Measurements from ENCODE around the gene NLRC3.

DNA sequence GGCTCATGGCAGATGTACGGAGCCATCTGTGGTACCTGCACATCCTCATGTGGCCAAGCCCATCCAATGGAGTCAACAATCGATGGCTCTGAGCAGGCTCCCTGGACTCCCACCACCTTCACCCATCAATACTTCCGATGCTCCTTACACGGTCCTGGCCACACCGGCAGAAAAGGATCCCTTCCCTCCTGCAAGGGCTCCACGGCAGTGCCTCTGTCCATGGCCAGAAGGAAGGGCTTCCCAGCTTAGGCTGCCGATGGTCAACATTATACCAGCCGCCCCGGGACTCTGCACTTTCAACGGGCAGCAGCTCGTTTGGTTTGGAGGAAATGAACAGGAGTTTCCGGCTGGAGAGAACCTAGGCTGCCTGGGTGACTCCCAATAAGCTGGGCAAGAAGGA is 21.0 kb upstream of the NLRC3 start:
- no peak for TF ChIP-seq ZBTB33 (IDR thresholded peaks at IDR 0.05)
- no peak for TF ChIP-seq REST (IDR thresholded peaks at IDR 0.05)
- no peak for TF ChIP-seq CTCF (IDR thresholded peaks at IDR 0.05; ENCODE audit: low read depth, low read length, missing input control)
- no peak for TF ChIP-seq JUND (IDR thresholded peaks at IDR 0.05)
- TF ChIP-seq MAX (IDR thresholded peaks at IDR 0.05) = no peak
- no peak for TF ChIP-seq TAF1 (conservative IDR thresholded peaks at IDR 0.05)
- no peak for TF ChIP-seq SP1 (IDR thresholded peaks at IDR 0.05)
- no peak for TF ChIP-seq GABPA (IDR thresholded peaks at IDR 0.05 in 1 of 2, conservative IDR thresholded peaks at IDR 0.05 in 1 of 2)
- TF ChIP-seq FOXA1 (IDR thresholded peaks at IDR 0.05) = no peak
- TF ChIP-seq RAD21 (IDR thresholded peaks at IDR 0.05) = no peak
- no peak for TF ChIP-seq HNF4G (IDR thresholded peaks at IDR 0.05)
- no peak for TF ChIP-seq RXRA (IDR thresholded peaks at IDR 0.05)
- TF ChIP-seq ATF3 (IDR thresholded peaks at IDR 0.05) = no peak
- TF ChIP-seq NR2F2 (IDR thresholded peaks at IDR 0.05) = no peak
